HG02610 (cell line): ENCODE measurements around the gene TRO.

ENCODE experiments used
- ATAC-seq: cut with Tn5 transposase; IDR thresholded peaks from one replicate; pipeline ENCODE4 v1.9.1; 2021; ENCODE audit warnings: mild to moderate bottlenecking, moderate library complexity; ENCODE audit not compliant: unreplicated experiment

The TRO gene

GRCh38 chrX:54920610-54921426 lies at the start of gene TRO:
TSS of gene TRO (plus strand) at chrX:54920824. CDS start at chrX:54922247, 1,423 bp downstream.
- no peak for ATAC-seq

GRCh38 chrX:54885740-54886139 lies 34.9 kb upstream of the TRO start:
- no peak for ATAC-seq

DNA sequence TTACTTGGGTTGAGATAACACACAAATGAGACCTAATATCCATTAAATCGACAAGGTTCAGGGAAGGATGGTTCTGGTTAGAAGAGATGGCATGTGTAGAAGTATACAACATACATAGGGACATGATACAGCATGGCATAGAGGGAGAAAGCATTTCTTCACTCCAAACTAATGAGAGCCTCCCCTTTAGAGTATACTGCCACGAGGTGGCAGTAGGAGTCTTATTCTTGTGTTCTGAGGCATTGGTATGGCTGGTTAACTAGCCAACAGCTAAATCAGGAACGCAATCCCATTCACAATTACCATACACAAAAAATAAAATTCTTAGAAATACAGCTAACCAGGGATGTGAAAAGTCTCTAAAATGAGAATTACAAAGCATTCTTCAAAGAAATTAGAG lies 29.1 kb upstream of the TRO start:
- ATAC-seq = no peak

DNA sequence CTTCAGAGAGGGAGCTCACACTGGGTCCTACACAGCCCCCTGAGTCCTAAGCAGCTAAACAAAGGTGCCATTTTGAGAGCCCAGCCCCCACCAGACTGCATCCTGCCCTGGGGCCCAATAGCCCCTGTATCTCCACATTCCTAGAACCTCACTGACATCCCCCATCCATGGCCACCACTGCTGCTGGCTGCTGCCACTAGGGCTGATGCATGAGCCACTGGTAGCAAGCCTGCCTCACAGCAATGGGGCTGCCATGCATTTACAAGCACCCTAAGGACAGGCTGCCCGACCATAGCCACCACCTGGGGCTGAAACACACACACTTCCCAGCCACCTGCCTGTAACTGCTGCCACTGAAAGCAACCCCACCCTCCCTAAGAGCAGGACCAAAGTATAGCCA lies 26.5 kb upstream of the TRO start:
- ATAC-seq = no peak

DNA sequence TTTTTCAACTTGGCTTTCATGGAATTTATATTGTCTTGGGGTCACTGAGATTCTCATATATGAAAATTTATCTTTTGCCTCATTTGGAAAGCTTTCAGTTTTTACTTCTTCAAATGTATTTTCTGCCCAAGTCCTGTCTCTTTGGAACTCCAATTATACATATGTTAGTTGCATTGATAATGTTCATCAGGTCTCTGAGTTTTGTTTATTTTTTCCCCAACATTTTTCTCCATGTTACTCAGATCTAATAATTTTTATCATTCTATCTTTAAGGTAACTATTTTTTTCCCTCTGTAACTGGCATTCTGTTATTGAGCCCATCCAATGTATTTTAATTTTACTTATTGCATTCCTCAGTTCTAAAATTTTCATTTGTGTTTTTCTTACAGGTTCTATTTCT lies 10.7 kb upstream of the TRO start:
- ATAC-seq = no peak

- peak; percentile 45 for ATAC-seq
These were observed 900 bp downstream of the TRO start for GRCh38 chrX:54921427-54922021.

DNA sequence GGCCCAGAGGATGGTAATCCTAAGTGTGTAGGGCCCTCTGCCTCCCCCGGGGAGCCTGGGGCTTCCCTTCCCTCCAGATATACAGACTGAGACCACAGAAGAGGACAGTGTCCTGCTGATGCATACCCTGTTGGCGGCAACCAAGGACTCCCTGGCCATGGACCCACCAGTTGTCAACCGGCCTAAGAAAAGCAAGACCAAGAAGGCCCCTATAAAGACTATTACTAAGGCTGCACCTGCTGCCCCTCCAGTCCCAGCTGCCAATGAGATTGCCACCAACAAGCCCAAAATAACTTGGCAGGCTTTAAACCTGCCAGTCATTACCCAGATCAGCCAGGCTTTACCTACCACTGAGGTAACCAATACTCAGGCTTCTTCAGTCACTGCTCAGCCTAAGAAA lies 1.9 kb downstream of the TRO start:
- no peak for ATAC-seq

DNA sequence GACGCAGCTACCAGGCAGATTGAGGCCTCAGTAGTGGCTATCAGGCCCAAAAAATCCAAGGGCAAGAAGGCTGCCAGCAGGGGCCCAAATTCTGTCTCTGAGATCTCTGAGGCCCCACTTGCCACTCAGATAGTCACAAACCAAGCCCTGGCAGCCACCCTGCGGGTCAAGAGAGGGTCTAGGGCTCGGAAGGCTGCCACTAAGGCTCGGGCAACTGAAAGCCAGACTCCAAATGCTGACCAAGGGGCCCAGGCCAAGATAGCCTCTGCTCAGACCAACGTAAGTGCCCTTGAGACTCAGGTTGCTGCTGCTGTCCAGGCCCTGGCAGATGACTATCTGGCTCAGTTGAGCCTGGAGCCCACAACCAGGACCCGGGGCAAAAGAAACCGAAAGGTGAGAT lies 2.8 kb downstream of the TRO start:
- no peak for ATAC-seq

- no peak for ATAC-seq
These were observed 6.4 kb downstream of the TRO start for GRCh38 chrX:54926978-54927377.

DNA sequence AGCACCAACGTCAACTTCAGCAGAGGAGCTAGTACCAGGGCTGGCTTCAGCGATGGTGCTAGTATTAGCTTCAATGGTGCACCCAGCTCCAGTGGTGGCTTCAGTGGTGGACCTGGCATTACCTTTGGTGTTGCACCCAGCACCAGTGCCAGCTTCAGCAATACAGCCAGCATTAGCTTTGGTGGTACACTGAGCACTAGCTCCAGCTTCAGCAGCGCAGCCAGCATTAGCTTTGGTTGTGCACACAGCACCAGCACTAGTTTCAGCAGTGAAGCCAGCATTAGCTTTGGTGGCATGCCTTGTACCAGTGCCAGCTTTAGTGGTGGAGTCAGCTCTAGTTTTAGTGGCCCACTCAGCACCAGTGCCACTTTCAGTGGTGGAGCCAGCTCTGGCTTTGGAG lies 8.3 kb downstream of the TRO start:
- ATAC-seq = no peak

- ATAC-seq = no peak
These were observed 9.8 kb downstream of the TRO start for GRCh38 chrX:54930291-54931049.

- no peak for ATAC-seq
These were observed 10.5 kb downstream of the TRO start for GRCh38 chrX:54931107-54931506.

GRCh38 chrX:54933150-54933826 lies 12.7 kb downstream of the TRO start:
- no peak for ATAC-seq

GRCh38 chrX:54934058-54934457 lies 13.4 kb downstream of the TRO start:
- ATAC-seq = no peak

- no peak for ATAC-seq
These were observed 14.3 kb downstream of the TRO start for GRCh38 chrX:54934890-54935289.

GRCh38 chrX:54935306-54935705 lies 14.7 kb downstream of the TRO start:
- ATAC-seq = no peak

DNA sequence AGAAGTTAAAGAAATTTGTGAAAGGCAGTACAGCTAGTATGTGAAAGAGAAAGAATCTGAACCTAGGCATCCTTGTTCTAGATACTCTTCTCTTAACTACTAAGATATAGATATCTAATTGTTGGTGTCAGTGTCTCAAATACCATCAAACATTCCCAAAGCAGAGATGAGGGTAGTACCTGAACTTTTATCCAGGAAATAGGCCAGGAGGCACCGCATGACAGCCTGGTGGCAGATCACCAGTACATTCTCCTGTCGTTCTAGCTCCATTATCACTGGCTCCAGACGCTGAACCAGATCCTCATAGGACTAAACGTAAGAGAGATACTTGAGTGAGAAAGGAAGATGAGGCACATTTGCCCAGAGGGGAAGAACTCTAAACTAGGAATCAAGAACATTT lies 16.8 kb downstream of the TRO start:
- ATAC-seq = no peak

DNA sequence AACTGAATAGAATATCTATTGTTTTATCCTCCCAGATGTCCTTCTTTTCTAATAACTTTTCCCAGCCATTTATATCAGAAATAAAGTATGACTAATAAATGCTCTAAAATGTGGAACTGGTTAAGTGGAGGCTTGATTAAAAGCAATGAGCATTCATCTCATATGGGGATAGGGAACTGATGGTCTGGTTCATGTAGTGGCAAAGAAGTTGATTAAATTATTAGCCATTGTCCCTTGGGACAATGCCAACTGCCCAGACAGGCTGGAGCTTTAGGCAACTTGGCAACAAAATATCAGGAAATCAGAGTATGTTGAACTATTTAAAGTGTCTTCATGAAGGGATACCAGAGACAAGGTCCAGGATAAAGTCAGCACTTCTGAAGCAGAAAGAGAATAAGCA lies 24.2 kb downstream of the TRO start:
- ATAC-seq = no peak

DNA sequence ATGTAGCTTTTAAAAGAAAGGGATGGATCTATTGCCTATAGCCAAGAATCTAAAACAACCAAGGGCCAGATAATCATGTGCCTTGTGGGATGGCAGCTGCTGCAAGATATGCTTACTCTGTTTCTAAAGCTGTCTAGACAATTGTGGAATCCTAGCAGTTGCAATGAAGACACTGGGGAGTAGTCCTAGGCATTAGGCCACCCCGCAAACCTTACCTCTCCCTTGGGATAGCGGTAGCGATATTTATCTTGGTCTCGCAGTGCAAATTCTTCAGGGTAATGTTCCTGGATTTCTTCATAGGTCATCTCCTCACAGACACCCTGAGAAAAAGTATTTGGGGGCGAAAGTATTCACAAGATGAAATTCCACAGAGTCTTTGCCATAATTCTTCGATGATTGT lies 24.6 kb downstream of the TRO start:
- ATAC-seq = no peak

DNA sequence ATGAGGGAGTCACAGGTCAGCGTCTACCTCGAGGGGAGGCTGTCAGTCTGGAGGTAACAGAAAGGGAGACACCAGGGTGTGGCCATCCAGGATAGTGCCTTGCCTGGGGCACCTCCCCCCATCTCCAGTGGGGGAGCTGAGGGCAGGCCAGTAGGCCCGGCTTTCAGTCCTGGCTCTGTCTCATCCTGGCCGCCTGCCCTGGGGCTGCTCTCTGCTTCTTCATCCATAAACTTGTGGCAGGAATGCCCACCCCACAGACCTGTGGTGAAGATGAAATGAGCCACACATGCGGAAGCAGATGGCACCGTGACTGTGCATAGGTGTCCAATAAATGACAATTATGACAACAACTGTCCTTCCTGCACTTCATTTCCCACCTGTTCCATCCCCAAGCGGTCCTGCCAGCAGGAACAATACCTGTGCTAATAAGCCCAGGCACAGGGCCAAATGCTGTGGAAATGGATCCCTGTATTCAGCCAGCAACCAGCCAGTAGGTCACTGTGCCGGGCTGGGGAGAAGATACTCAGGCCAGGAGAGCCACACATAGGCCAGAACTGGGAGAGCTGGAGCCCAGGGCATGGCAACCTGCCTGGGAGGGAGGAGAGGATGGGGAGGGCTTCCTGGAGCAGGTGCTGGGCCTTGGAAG lies 30.2 kb downstream of the TRO start:
- ATAC-seq = no peak

DNA sequence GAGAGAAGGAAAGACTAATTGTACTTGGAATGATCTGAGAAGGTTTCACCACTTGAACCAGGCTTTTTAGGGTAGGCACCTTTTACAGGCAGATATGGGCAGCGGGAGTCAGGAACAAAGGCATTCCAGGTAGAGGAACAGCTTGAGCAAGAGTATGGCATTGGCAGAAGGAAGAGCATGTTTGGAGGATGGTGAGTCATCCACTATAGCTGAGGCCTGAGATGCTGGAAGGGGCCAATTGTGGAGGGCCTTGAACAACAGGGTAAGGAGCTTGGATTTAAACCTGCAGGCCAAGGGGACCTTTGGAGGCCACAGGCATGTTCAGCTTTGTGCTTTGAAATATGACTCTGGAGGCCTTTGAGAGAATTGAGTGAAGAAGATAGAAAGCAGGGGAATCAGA lies 41.1 kb downstream of the TRO start:
- ATAC-seq = no peak
